CD4-positive, alpha-beta T cell (primary cell): ENCODE measurements around the gene CBFA2T3. TPM values are rescaled to one million over a fixed set of nuclear protein-coding genes. Genes with fewer than 3 reads are reported as not detected.
A peak's percentile ranks its signal among the peaks of the same experiment; 100 is the strongest.

Experiments
- ATAC-seq: fragments of 200-7000 bp; cut with Tn5 transposase; one replicate; pipeline ENCODE4 v1.10.0; 2022; ENCODE audit warnings: mild to moderate bottlenecking; ENCODE audit not compliant: poor library complexity
- CTCF ChIA-PET: fragments of 350-600 bp; sonication (Branson Sonifier 250); formaldehyde crosslinking; loops from one replicate; lab custom pipeline; 2021; ENCODE audit warnings: antibody characterized with exemption, inconsistent platforms; lab: Charles Lee
- POLR2A ChIA-PET: fragments of 350-600 bp; sonication (Branson Sonifier 250); formaldehyde crosslinking; loops from one replicate; lab custom pipeline; 2021; ENCODE audit warnings: antibody characterized with exemption, inconsistent platforms; lab: Charles Lee
- DNase-seq, 14 experiments: peaks; one replicate each; pipeline ENCODE4 v3.0.0-alpha.2; 2013 to 2020; ENCODE audit warnings: mixed read lengths in 2 of 14
- H3K27ac ChIP-seq, 2 donors: one replicate each; pipeline versions ENCODE4 v1.5.1 to v1.7.0; 2013; ENCODE audit warnings: low read length in 2 of 2, low read depth in 1 of 2, mild to moderate bottlenecking in 1 of 2
- H3K27me3 ChIP-seq, 2 experiments: 1 replicate in 1 of 2; 2 replicates in 1 of 2; pipeline versions ENCODE4 v1.6.1 to v1.7.0; 2013; ENCODE audit warnings: low read length in 2 of 2, control low read depth in 1 of 2, mild to moderate bottlenecking in 1 of 2, moderate library complexity in 1 of 2; ENCODE audit not compliant: insufficient read depth in 2 of 2, control insufficient read depth in 1 of 2
- H3K36me3 ChIP-seq: one replicate; pipeline ENCODE4 v1.6.1; 2013; ENCODE audit warnings: low read length, control low read depth; ENCODE audit not compliant: insufficient read depth
- H3K4me1 ChIP-seq: one replicate; pipeline ENCODE4 v1.6.1; 2013; ENCODE audit warnings: low read length, control low read depth; ENCODE audit not compliant: insufficient read depth
- H3K4me3 ChIP-seq: one replicate; pipeline ENCODE4 v1.5.1; 2013; ENCODE audit warnings: mild to moderate bottlenecking, low read length, moderate library complexity
- H3K9me3 ChIP-seq, 2 experiments: 1 replicate in 1 of 2; 2 replicates in 1 of 2; pipeline versions ENCODE4 v1.6.1 to v1.7.0; 2013; ENCODE audit warnings: low read length in 2 of 2, mild to moderate bottlenecking in 2 of 2, control low read depth in 1 of 2, moderate library complexity in 1 of 2; ENCODE audit not compliant: control insufficient read depth in 1 of 2, insufficient read depth in 1 of 2
- H3K27ac Mint-ChIP-seq: one replicate; pipeline ENCODE4 v1.8.0; 2020; ENCODE audit warnings: mixed read lengths
- H3K27me3 Mint-ChIP-seq: one replicate; pipeline ENCODE4 v1.8.0; 2021; ENCODE audit warnings: mixed read lengths
- H3K36me3 Mint-ChIP-seq: one replicate; pipeline ENCODE4 v1.8.0; 2021; ENCODE audit warnings: low read depth, mixed read lengths
- H3K4me1 Mint-ChIP-seq: one replicate; pipeline ENCODE4 v1.8.0; 2021; ENCODE audit warnings: low read depth, mixed read lengths
- H3K4me3 Mint-ChIP-seq: one replicate; pipeline ENCODE4 v1.8.0; 2020; ENCODE audit warnings: mild to moderate bottlenecking, mixed read lengths
- H3K9me3 Mint-ChIP-seq: one replicate; pipeline ENCODE4 v1.8.0; 2020; ENCODE audit warnings: mixed read lengths
- intact Hi-C, 2 experiments: fragments of 100-400 bp; cut with DNase I in 1 of 2; cut with micrococcal nuclease in 1 of 2; formaldehyde crosslinking; loops; one replicate each; pipeline versions ENCODE4 v1.15.1 to v1.9.0; 2023 to 2025; cut with DNase I, micrococcal nuclease
- total RNA-seq, 174 experiments: library from RNA in 2 of 174; stranded (reverse) in 2 of 174; gene quantifications; one replicate each; pipeline ENCODE4 v1.2.3 and lab custom pipeline; 2021 to 2026
- TF ChIP-seq, protein P1 (sequence below): fragments of 200-600 bp; IDR thresholded peaks from one replicate; pipeline ENCODE4 v1.8.0; 2022; ENCODE audit warnings: antibody characterized with exemption, mild to moderate bottlenecking

CBFA2T3 gene
- total RNA-seq, 2 experiments from 2014 or later, result 0.80 to 1.6 TPM

DNA sequence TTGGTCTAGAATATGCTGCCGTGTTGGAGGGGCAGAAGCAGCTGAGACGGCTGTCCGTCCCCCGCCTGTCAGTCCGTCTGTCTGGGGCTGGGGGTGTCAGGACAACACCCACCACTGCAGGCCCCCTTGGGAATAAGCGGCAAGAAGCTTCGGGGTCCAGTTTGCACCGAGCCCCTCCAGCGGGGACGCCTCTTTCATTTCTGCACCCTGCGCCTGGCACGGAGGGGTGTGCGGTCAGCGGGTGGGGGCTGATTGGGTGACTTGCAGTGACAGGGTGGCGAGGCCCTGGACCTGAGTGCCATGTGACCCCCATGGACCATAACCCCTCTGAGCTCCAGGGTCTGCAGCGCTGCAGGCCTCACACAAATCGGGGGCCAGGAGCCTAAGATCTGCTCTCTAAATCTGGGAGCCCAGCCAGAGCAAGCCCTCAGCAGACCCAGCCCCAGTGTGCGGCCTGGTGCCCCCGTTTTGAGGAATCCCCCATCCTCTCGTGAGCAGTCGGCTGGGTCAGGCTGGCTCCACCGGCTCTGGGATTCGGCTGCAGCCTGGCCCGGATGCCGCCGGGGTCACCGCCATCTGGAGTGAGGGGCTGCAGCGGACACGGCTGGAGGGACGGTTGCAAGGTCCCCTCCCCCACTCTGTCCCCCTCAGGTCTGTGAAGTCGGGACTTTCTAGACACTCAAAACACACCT lies 8.3 kb downstream of the CBFA2T3 start:
- no peak overlapping the region for H3K27ac ChIP-seq
- peaks cover 22% of the 10 kb centered on the region for H3K4me1 ChIP-seq
- H3K36me3 ChIP-seq, result no peaks in the 10 kb centered on the region
- H3K9me3 ChIP-seq, result peaks cover 0 to 17% of the 10 kb centered on the region in 2 experiments
- Mint-ChIP-seq H3K27me3 (peaks cover 21% of the 10 kb centered on the region), H3K4me1 (peaks cover 10% of the 10 kb centered on the region), H3K9me3 (no peaks in the 10 kb centered on the region), H3K36me3 (no peaks in the 10 kb centered on the region), H3K4me3 (no peak overlapping the region), H3K27ac (no peak overlapping the region)
- H3K27me3 ChIP-seq, result peaks cover 11 to 12% of the 10 kb centered on the region in 2 experiments
- ATAC-seq (no peak), DNase-seq (no peak)
- POLR2A ChIA-PET, result no interaction called here
- CTCF ChIA-PET, result no interaction called here
- TF ChIP-seq, protein P1, sequence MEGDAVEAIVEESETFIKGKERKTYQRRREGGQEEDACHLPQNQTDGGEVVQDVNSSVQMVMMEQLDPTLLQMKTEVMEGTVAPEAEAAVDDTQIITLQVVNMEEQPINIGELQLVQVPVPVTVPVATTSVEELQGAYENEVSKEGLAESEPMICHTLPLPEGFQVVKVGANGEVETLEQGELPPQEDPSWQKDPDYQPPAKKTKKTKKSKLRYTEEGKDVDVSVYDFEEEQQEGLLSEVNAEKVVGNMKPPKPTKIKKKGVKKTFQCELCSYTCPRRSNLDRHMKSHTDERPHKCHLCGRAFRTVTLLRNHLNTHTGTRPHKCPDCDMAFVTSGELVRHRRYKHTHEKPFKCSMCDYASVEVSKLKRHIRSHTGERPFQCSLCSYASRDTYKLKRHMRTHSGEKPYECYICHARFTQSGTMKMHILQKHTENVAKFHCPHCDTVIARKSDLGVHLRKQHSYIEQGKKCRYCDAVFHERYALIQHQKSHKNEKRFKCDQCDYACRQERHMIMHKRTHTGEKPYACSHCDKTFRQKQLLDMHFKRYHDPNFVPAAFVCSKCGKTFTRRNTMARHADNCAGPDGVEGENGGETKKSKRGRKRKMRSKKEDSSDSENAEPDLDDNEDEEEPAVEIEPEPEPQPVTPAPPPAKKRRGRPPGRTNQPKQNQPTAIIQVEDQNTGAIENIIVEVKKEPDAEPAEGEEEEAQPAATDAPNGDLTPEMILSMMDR, result no peak
- intact Hi-C loops, result no loop called here
- H3K4me3 ChIP-seq, result peak overlapping the region; percentile 53

DNA sequence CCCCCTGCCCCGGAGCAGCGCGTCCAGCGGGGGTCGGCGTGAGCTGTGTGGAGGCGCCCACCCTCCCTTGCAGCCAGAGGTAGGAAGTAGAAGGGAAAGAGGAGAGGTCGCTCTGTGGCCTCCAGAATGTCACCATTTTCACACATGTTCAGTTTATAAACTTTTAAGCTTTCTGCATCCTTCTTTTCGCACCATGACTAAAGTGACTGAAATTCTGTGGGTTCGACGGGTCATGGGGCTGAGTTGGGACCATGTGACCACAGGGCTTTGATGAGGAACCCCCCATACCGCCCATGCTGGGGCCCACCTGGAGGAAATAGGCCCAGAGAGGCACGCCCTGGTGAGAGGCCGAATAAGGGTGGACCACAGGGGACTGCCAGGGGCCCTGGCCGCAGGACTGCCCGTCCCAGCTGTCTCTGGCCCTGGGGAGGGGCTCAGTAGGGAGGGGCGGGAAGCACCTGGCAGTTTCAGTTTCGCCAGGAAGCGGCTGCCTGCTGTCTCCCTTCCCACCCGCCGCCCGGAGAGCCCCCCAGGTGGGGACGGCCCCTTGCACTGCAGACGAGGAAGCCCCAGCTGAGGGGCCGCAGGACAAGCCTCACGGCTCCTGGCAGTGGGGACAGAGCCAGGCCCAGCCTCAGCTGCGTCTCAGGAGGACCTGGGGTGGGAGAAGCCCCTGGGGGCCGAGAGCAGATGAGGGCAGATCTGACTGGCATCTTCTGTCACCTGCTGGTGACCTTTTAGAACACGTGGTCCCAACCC lies 9.0 kb downstream of the CBFA2T3 start:
- intact Hi-C loops, result no loop called here
- H3K27ac Mint-ChIP-seq, result no peak overlapping the region
- peaks cover 22% of the 10 kb centered on the region for H3K4me1 ChIP-seq
- H3K4me3 Mint-ChIP-seq, result peak overlapping the region; percentile 46
- H3K27ac ChIP-seq, result no peak overlapping the region
- H3K9me3 Mint-ChIP-seq, result no peaks in the 10 kb centered on the region
- CTCF ChIA-PET, result no interaction called here
- POLR2A ChIA-PET, result no interaction called here
- no peak for ATAC-seq
- peaks cover 11 to 12% of the 10 kb centered on the region in 2 experiments for H3K27me3 ChIP-seq
- DNase-seq, result peak in 4 of 14 experiments; percentile 9 to 30 (median 18)
- peaks cover 0 to 17% of the 10 kb centered on the region in 2 experiments for H3K9me3 ChIP-seq
- H3K4me1 Mint-ChIP-seq, result peaks cover 10% of the 10 kb centered on the region
- no peaks in the 10 kb centered on the region for H3K36me3 Mint-ChIP-seq
- H3K4me3 ChIP-seq, result peak overlapping the region; percentile 53
- no peaks in the 10 kb centered on the region for H3K36me3 ChIP-seq
- TF ChIP-seq, protein P1, result no peak
- peaks cover 14% of the 10 kb centered on the region for H3K27me3 Mint-ChIP-seq

DNA sequence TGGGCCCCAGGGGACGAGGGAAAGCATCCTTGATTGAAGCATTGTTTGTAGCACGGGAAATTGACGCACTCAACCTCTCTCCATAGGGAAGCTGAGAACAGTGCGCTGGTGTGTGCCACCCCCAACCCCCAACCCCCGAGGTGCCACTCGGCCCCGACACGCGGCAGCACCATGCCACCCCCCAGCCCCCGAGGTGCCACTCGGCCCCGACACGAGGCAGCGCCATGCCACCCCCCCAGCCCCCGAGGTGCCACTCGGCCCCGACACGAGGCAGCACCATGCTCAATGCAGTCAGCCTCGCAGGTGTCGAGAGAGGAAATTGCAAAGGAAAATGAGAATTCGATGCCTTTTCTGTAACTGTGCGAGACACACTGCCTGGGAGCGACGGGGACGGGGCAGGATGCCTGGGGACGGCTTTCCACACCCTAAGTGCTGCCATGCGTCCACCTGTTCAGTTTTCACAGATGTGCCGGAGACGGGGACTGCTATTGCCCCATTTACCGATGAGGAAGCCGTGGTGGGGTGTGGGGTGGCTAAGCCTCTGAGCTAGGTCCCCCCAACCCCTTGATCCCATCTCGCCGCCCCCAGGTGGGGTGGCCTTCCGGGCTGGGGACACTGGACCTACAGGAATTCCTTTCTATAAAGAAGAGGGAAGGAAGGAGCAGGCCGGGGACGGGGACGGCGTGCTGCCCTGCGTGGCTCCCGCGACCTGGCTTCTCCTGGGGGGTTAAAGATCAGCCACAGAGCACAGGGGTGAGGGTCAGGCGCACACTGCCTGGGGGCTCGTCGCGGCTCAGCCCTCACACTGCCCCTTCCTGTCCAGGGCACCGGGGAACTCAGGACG lies 9.8 kb downstream of the CBFA2T3 start:
- peak overlapping the region; percentile 53 for H3K4me3 ChIP-seq
- ATAC-seq (no peak), DNase-seq (no peak)
- CTCF ChIA-PET, result no interaction called here
- H3K36me3 Mint-ChIP-seq, result no peaks in the 10 kb centered on the region
- H3K27me3 Mint-ChIP-seq, result peaks cover 14% of the 10 kb centered on the region
- H3K27me3 ChIP-seq, result peaks cover 11 to 12% of the 10 kb centered on the region in 2 experiments
- H3K27ac Mint-ChIP-seq, result no peak overlapping the region
- H3K9me3 ChIP-seq, result peaks cover 0 to 17% of the 10 kb centered on the region in 2 experiments
- no peaks in the 10 kb centered on the region for H3K36me3 ChIP-seq
- no peak overlapping the region for H3K27ac ChIP-seq
- POLR2A ChIA-PET, result no interaction called here
- H3K4me1 Mint-ChIP-seq, result peaks cover 10% of the 10 kb centered on the region
- peaks cover 22% of the 10 kb centered on the region for H3K4me1 ChIP-seq
- no peaks in the 10 kb centered on the region for H3K9me3 Mint-ChIP-seq
- intact Hi-C loops, result no loop called here
- TF ChIP-seq, protein P1, result no peak
- H3K4me3 Mint-ChIP-seq, result no peak overlapping the region
